Keratinocyte (primary cell): ENCODE results near the gene KRT7. TPM values are rescaled to one million over a fixed set of nuclear protein-coding genes. Genes with fewer than 3 reads are reported as not detected.
"Not testable (repeated sequence)": the region's sequence is repeated elsewhere in the genome, so short reads cannot be mapped to it uniquely, and the experiment has no call there.

Experiments
- DNase-seq: peaks from one replicate; pipeline ENCODE4 v3.0.0-alpha.2; 2011; ENCODE audit warnings: low read depth, missing footprints, low spot score
- FAIRE-seq: peaks from 2 replicates; lab custom pipeline; 2011; peaks lifted over from hg19 to GRCh38; lab: Jason Lieb, UNC
- H2AFZ ChIP-seq: 2 replicates; pipeline ENCODE4 v1.6.0; 2012; ENCODE audit warnings: low read length, control low read depth, inconsistent platforms; ENCODE audit not compliant: control insufficient read depth
- H3K27ac ChIP-seq: 2 replicates; pipeline ENCODE4 v1.5.1; 2011; ENCODE audit warnings: low read length; ENCODE audit not compliant: control insufficient read depth, insufficient read depth
- H3K27me3 ChIP-seq: 3 replicates; pipeline ENCODE4 v1.6.0; 2011; ENCODE audit warnings: low read length; ENCODE audit not compliant: control insufficient read depth, insufficient read depth; ENCODE audit errors: extremely low read depth
- H3K36me3 ChIP-seq, 2 experiments: 2 replicates in 1 of 2; 3 replicates in 1 of 2; pipeline ENCODE4 v1.5.1; 2011; ENCODE audit warnings: low read length in 2 of 2, mild to moderate bottlenecking in 1 of 2; ENCODE audit not compliant: control insufficient read depth in 2 of 2, insufficient read depth in 2 of 2; ENCODE audit errors: extremely low read depth in 1 of 2
- H3K4me1 ChIP-seq: 3 replicates; pipeline ENCODE4 v1.5.1; 2011; ENCODE audit warnings: low read length; ENCODE audit not compliant: control insufficient read depth, insufficient read depth; ENCODE audit errors: extremely low read depth
- H3K4me2 ChIP-seq: 3 replicates; pipeline ENCODE4 v1.6.0; 2011; ENCODE audit warnings: low read depth, low read length; ENCODE audit not compliant: control insufficient read depth, insufficient read depth; ENCODE audit errors: extremely low read depth
- H3K4me3 ChIP-seq, 3 experiments: fragments of 200-600 bp in 1 of 3; sonication (generic) in 1 of 3; 2 replicates in 2 of 3; 3 replicates in 1 of 3; pipeline ENCODE4 v1.5.1; 2011 to 2016; ENCODE audit warnings: low read length in 3 of 3, mild to moderate bottlenecking in 3 of 3, control low read depth in 2 of 3, inconsistent platforms in 1 of 3, low read depth in 1 of 3, mixed read lengths in 1 of 3, mixed run types in 1 of 3, moderate library complexity in 1 of 3; ENCODE audit not compliant: control insufficient read depth in 2 of 3, insufficient read depth in 2 of 3; ENCODE audit errors: extremely low read depth in 1 of 3
- H3K79me2 ChIP-seq: 2 replicates; pipeline ENCODE4 v1.6.0; 2012; ENCODE audit warnings: low read length; ENCODE audit not compliant: control insufficient read depth, insufficient read depth
- H3K9ac ChIP-seq: 3 replicates; pipeline ENCODE4 v1.6.0; 2011; ENCODE audit warnings: low read length; ENCODE audit not compliant: control insufficient read depth, insufficient read depth; ENCODE audit errors: extremely low read depth
- H3K9me1 ChIP-seq: 3 replicates; pipeline ENCODE4 v1.6.0; 2011; ENCODE audit warnings: low read length; ENCODE audit not compliant: control insufficient read depth, insufficient read depth; ENCODE audit errors: extremely low read depth
- H3K9me3 ChIP-seq: 2 replicates; pipeline ENCODE4 v1.5.1; 2012; ENCODE audit warnings: low read depth, low read length; ENCODE audit not compliant: control insufficient read depth
- H4K20me1 ChIP-seq: 3 replicates; pipeline ENCODE4 v1.6.0; 2011; ENCODE audit warnings: low read length; ENCODE audit not compliant: control insufficient read depth, insufficient read depth; ENCODE audit errors: extremely low read depth
- CTCF ChIP-seq, 3 experiments: IDR thresholded peaks in 1 of 3; conservative IDR thresholded peaks in 1 of 3; optimal IDR thresholded peaks in 1 of 3; 2 replicates in 2 of 3; 3 replicates in 1 of 3; pipeline versions ENCODE3 to v1.5.1; 2011; ENCODE audit warnings: low read length in 3 of 3, mild to moderate bottlenecking in 3 of 3, moderate library complexity in 2 of 3, control low read depth in 1 of 3, inconsistent platforms in 1 of 3; ENCODE audit not compliant: insufficient read depth in 2 of 3; ENCODE audit errors: extremely low read depth in 1 of 3
- dilution Hi-C: fragments of 300-500 bp; cut with MboI; formaldehyde crosslinking; loops from one replicate; pipeline ENCODE4 v1.7.0; 2020; ENCODE audit warnings: low sequenced_read_pairs; ENCODE audit not compliant: extremely low pct_ligation_motif_present
- polyA plus RNA-seq, 5 experiments: library from polyadenylated mRNA; depleted of rRNA in 3 of 5; stranded (reverse) in 3 of 5; stranded (forward) in 1 of 5; unstranded in 1 of 5; fragments of >200 nt; gene quantifications; 1 replicate in 1 of 5; 2 replicates in 3 of 5; 3 replicates in 1 of 5; pipeline versions ENCODE4 v1.2.1 to v1.2.3, GENCODE V29; 2011 to 2012; ENCODE audit warnings: missing spikeins in 2 of 5, low read depth in 1 of 5, low replicate concordance in 1 of 5

The KRT7 gene
- polyA plus RNA-seq, 1 donor (not counting 4 experiments of a cell fraction or from before 2014, with no cell fraction given): 112 TPM

- H3K36me3 ChIP-seq, H3K9ac ChIP-seq, DNase-seq, H3K9me1 ChIP-seq, H3K27me3 ChIP-seq, H3K27ac ChIP-seq, FAIRE-seq, H3K4me2 ChIP-seq, H4K20me1 ChIP-seq, H3K4me3 ChIP-seq, H3K79me2 ChIP-seq, H2AFZ ChIP-seq, dilution Hi-C loops, H3K9me3 ChIP-seq: not testable (repeated sequence)
- peak in 2 of 3 experiments; percentile 9 to 21 for TF ChIP-seq CTCF (optimal IDR thresholded peaks at IDR 0.05 in 1 of 3, IDR thresholded peaks at IDR 0.05 in 1 of 3, conservative IDR thresholded peaks at IDR 0.05 in 1 of 3; ENCODE audit: extremely low read depth in 1 of 3, insufficient read depth in 2 of 3, low read length in 3 of 3)
- H3K4me1 ChIP-seq: peaks cover 20% of the 10 kb centered on the region
These were observed 54.1 kb downstream of the KRT7 start for GRCh38 chr12:52286857-52287785.

GRCh38 chr12:52287816-52288805, 55.1 kb downstream of the KRT7 start:
- DNase-seq, H3K27ac ChIP-seq: not testable (repeated sequence)

GRCh38 chr12:52290483-52291134, 57.6 kb downstream of the KRT7 start:
- H3K79me2 ChIP-seq, H3K9me3 ChIP-seq, H3K4me3 ChIP-seq, H3K27ac ChIP-seq, H3K4me2 ChIP-seq, dilution Hi-C loops, H3K36me3 ChIP-seq, H4K20me1 ChIP-seq, H3K27me3 ChIP-seq, H3K9me1 ChIP-seq, DNase-seq, H3K9ac ChIP-seq, H3K4me1 ChIP-seq, H2AFZ ChIP-seq: not testable (repeated sequence)
- FAIRE-seq: peak; percentile 55

More at GRCh38 chr12:52287816-52288805, 55.1 kb downstream of the KRT7 start:
- peaks cover 20% of the 10 kb centered on the region for H3K4me1 ChIP-seq
- H4K20me1 ChIP-seq, H3K9me3 ChIP-seq, H3K27me3 ChIP-seq, H3K9me1 ChIP-seq, FAIRE-seq, H3K4me2 ChIP-seq, H3K36me3 ChIP-seq, H3K4me3 ChIP-seq, H3K79me2 ChIP-seq, H3K9ac ChIP-seq, dilution Hi-C loops, H2AFZ ChIP-seq: not testable (repeated sequence)
